ENCODE data around the gene MICAL2. TPM values are rescaled to one million over a fixed set of nuclear protein-coding genes. Genes with fewer than 3 reads are reported as not detected.
A peak's percentile ranks its signal among the peaks of the same experiment; 100 is the strongest.

MICAL2 gene
- total RNA-seq, 1 experiment from 2014 or later = 173 TPM

DNA sequence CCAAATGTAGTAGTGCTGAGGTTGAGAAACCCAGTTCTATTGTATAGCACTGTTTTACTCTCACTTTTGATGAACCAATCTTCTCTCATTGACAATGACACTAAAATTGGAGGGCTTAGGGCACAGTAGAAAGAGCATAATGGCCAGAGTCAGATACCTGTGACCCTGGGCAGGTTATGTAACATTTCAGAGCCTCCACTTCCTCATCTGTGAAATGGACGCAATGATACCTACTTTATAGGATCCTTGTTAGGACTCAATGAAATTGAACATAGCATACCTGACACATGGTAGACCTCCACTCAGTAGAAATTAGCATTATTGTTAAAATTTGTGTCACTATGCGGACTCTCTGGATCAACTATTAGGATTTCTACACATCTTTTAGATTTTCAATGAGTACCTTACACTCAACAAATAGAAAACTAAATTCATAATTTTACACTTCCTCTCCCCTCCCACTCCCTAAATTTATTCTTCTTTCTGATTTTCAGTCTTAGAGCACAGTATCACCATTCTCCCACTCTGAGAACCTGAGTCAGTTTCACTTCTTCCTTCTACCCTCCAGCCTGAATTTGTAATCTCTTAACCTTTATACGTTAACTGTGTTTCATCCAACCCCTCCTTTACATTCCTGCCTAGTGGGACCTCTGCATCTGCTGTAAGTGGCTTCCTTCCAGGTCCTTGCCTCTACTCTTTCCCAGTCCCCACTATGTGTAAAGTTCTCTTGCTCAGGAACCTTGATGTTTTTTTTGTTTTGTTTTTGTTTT is 78.3 kb downstream of the MICAL2 start:
- DNase-seq (ENCODE audit: low read depth) = no peak

DNA sequence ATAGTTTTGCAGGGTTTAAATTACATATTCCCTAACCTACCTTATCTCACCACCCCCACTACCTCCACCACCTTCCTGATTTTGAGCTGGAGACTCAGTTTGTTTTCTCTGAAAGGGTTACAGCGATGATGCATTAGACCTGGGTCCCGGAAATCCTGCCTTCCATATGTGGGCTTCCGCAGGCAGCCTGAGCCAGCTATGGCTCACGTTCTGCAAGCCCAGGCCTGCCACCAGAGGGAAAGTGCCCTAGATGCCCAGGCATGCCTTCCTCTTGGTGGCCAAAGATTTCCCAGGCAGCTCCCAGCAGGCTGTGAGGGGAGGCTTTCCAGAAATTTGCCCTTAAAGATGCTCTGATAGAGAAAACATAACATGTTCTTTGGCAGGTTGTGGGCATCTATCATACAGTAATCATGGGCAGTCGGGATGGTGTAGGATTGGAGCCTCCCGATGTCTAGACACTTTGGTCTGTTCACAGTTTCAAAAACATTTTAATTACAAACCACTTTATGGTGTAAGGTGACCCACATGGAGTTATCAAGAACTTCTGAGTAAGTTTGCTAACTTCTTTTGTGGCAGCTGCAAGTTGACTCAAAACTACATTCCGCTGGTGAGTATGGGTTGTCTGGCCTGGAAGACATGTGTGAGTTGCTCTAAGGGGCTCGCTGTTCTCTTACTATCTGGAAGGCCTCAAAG is 79.3 kb downstream of the MICAL2 start:
- DNase-seq (ENCODE audit: low read depth) = no peak

DNA sequence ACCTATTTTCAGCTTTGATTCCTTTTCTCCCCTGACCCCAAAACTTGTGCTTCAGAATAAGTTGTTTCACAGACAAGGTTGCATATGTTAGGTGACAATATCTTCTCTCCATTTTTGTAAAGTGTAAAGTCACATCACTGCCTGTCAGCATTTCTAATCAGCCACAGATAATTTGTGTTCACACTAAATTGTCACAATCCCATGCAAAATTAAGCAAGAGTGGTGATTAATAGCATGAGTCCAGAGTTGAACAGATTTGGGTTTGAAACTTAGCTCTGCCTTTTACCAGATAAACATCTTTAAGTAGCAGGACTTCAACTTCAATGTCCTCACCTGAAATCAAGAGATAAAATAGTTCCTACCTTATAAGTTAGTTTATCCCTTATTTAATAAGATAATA is 80.1 kb downstream of the MICAL2 start:
- no peak for DNase-seq (ENCODE audit: low read depth)

DNA sequence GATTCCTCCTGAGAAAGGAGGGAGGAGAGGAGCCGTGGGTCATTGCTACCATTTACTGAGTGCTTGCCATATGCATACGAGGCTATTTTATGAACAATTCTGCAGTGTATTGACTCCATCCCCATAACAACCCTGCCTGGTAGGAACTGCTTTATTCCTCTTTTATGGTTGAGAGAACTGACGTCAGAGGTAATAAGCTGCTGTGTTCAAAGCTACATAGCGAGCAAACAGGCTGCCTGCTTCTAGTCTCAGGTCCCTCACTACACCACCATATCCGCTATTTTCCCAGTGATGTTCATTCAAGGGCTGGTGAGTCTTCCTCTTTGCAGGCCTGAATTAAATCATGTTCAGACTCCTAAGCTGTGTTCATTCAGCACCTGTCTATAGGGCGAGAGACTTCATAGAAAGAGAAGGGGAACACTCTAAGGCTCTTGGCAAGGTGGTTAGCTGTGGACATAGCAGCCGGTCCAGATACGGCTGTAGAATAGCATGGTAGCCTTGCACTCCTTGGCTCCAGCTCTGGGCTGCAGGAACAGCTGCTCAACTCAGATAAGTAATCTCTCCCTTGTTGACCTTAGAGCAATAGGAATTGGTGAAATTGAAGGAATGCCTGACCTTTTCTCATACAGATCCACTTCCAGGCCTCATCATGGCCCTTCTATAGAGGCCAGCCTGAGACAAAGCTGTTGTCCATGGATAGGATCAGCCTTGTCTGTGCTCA is 82.6 kb downstream of the MICAL2 start:
- no peak for DNase-seq (ENCODE audit: low read depth)

DNA sequence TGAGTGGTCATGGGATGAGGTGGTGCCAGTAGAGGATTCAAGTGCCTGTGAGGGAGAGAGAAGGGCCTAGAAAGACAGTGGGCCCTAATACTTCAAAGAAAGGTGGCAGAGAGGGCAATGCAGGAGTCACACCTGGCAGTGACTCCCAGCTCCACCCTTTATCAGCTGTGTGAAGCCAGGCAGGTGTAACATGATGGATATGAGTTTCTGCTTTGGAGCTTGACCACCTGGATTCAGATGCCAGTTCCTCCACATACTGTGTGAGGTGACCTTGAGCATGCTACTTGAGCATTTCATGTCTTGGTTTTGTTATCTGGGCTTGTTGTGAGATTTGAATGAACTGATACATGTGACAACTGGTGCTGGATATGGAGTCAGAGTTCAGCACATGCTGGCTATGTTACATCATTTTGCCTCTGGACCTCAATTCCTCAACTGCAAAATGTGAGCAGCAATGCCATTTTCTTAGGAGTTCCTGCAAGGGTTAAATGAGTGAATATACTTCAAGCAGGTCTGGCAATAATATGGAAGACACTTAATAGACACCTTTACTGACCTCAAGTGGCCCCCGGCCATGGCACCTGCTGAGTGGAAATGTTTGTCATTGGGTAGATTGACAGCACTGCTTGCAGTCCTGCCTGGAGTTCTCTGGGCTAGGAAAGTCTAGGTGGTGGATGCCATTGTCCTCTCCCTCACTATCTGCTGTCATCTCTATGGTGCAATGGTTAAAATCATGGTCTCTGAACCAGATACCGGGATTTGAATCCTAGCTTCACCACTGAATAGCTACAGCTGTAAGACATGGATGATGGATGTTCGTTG is 83.3 kb downstream of the MICAL2 start:
- DNase-seq (ENCODE audit: low read depth) = no peak

DNA sequence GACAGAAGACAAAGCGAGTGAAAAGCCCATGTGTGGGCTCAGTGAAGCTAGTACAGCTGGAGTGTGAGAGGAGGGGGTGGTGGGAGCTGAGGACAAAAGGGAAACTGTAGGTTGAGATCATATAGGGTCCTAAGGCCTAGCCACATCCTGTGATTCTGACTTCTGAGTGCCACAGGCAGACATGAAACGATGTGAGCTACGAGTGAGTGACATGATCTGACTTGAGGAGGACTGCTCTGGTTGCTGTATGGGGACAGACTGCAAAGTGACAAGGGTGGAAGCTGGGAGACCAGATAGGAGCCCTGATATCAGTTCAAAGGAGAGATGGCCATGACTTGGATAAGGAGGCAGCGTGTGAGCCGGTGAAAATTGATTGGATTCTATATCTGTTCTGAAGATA is 85.4 kb downstream of the MICAL2 start:
- DNase-seq (ENCODE audit: low read depth) = no peak

DNA sequence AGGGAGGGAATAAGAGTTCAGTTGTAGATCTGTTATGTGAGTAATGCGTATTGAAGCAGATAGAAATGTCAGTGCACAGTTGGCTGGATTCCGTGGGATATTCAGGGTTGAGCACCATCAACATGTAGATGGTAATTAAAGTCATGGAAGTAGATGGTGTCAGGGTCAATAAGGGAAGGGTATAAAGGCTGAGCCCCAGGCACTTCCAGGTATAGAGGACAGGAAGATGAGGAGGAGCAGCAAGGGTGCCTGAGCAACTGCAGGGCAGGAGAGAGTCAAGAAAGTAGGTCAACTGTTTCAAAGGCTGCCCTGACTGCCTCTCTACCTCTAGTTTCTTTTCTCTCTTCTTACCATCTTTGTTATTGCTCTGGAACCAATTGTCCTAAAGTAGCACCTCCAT is 85.9 kb downstream of the MICAL2 start:
- no peak for DNase-seq (ENCODE audit: low read depth)

DNA sequence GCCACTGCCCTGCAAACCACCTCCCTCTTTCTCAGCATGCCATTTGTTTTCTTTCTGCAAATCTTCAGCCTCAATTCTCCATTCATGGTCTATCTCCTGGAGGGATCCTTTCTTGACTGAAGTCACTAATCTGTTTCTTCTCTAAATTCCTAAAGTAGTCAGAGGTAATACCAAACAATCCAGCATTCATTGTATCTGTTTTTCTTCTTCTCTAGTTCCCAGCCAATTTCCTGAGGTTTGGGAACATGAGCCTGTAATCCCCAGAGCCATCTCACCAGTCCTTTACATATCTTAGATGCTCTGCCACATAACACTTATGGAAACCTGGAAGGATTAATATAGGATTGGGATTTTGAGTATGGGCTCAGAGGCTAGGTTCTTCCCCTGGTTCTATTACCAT is 86.5 kb downstream of the MICAL2 start:
- no peak for DNase-seq (ENCODE audit: low read depth)

DNA sequence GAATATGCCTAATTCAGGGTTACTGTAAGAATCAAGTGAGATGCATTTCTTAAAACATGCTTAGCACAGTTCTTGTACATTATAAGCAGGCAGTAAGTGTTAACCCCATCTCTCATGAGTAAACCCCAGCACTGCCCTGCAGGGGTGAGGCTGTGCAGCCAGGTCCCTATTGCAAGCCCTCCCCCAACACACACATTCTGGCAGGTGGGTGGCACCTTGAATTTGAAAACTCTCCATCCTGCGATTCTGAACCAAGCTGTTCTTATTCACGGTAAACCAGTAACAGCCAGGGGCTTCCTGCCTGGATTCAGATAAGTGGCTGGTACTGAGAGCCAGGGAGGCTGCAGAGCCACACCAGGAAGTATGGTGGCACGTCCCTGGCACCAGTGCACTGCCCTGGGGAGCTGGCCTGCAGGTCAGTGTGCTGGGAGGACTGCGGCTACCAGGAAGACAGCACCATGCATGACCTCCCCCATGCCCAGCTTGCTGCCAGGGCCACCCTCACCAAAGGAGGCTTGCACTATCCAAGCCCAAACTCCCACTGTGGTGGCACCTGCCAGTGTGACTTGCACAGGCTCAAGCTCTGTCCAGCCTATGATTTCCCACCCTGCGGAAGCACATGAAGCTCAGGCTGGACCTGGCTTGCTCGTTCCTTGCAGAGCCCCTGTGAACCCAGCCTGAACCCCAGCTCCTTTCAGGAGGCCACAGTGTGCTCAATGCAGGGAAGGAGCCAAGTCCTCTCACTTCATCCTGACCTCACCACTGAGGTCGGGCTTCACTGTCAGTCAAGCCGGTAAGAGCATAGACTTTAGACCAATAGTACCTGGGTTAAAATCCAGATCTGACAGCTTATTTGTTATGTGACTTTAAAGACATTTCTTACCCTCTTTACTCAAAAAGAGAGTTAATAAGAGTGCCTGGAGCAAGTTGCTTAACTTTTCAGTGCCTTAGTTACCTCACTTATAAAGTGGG is 88.1 kb downstream of the MICAL2 start:
- DNase-seq (ENCODE audit: low read depth) = no peak

DNA sequence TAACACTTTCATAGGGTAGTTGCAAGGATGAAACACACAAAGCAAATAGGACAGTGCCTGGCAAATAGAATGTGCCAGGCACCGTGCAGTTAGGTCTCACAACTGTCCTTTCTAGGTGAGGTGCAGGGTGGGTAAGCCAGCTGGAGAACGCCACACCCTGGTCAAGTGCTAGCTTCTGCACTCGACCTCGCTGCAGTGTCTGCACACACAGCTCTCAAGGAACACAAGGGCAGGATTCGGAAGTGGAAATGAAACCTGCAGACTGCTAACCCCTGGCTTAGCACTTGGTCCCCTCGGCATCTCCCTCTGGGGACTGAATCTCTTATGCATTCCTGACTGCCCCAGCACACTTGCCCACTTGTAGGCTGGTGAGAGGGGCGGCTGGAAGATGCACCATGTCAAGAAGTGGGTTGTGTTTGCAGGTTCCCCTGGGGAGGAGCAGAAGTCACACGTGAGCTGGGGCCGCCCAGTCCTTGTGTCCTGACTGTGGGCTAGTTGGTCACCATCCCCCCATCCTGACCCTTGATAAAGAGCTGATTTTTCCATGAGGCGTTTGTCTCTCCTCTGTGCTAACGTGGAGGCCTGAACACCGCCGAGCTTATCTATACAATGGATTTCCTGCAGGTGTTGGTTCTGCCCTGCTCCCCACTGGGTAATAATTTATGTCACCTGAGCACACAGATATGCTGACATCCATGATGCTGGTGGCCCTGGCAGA is 89.0 kb downstream of the MICAL2 start:
- DNase-seq (ENCODE audit: low read depth) = no peak

DNA sequence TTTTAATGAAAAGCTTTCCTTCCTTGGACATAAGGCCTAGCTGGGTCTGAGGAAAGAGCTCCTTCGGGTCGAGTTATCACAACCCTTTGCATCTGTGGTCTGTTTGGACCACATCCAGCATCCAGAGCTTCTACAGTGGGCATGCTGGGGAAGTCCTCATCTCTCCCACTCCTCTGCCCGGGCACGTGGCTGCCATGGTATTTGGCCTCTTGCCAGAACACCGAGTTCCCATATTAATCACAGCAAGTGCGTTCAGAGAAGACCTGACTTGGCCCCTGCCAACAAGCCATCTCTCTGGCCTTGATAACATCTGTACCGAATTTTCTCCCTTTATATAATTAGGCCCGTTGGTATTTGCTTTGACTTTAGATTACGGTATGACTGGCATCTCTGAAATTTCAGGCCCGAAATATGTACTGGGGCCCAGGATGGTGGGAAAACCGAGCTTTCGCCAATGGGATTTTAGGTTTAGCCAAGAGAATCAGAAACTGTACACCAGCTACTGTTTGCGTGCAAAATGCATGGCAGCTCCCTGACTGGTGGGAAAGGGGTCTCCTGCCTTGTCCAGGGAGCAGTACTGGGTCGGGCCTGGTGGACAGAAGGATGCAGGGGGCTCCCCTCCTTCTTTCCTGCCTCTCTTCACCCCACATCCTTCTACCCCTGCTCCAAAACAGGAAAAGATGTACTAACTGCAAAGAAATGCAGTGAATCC is 90.0 kb downstream of the MICAL2 start:
- peak; percentile 97 for DNase-seq (ENCODE audit: low read depth)

DNA sequence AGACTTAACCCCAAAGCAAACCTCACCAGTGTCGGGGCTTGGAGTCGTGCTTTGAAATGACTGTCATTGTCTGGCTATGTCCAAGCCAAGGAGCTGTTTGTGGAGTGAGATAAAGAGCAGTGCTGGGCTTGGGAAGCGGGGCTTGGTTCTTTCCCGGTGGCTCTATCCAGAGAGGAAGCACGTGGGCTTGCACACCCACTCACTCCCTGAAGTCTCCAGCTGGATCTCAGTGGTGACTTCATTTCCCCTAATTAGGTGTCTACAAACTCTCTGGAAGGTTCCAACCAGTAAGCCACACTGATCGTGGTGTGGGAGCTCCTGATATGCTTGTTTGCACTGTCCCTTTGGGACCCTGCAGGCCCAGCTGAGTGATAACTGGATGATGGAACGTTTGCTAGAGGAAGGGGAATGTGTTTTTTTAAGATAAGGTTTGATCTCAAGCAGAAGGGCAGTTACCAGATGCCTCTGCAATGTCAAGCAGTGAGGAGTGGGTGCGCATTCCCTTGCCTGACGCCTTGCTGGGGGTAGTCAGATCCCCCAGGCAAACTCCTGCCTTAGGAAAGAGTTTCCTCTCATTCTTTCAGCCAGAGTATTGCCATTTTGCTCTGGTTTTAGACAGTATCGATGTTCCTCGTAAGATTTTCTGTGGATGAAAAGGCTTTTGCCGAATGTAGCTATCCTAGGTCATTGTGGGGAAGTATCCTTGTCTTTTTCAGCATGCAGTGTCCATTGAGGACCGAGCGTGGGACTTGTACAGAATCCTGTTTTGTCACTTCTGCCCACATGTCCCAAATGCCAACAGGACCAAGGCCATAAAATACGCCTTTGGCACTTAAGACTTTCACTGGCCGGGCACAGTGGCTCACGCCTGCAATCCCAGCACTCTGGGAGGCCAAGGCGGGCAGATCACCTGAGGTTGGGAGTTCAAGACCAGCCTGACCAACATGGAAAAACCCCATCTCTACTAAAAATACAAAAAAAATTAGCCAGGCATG is 90.9 kb downstream of the MICAL2 start:
- DNase-seq (ENCODE audit: low read depth) = peak; percentile 96

DNA sequence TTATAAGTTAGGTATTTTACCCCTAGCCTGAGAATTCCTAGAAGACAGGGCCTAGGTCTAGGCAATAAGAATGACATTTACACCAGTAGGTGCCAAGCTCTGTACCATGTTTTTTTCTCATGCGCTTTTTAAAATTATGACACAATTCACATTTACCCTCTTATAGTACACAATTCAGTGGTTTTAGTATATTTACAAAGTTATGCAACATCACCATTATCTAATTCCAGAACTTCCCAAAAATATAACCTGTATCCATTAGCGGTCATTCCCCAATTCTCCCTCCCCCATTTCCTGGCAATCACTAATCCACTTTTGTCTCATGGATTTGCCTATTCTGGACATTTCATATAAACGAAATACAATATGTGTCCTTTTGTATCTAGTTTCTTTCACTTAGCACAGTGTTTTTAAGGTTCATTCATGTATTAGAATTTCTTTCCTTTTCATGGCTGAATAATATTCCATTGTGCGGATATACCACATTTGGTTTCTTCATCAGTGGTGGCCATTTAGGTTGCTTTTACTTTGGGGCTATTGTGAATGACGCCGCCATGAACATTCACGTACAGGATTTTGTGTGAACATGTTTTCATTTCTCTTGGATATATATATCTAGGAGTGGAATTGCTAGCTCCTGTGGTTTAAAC is 92.4 kb downstream of the MICAL2 start:
- no peak for DNase-seq (ENCODE audit: low read depth)

DNA sequence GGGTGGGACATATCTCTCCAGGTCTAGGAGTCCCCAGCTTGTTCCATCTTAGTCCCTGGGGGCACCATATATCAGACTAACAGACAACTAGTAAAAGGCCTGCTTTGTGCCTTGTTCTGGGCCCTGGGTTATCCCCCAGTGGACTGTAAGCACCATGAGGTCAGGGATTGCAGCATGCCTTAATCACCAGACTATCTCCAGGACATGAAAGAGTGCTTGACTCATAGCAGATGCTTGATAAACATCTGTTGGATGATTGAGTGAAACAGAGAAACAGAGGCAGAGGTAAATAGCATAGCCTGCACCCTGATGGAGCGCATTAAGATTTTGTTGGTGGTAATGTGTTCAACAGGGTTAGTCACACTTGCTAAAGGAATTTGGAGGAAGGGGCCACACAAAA is 94.1 kb downstream of the MICAL2 start:
- no peak for DNase-seq (ENCODE audit: low read depth)

DNA sequence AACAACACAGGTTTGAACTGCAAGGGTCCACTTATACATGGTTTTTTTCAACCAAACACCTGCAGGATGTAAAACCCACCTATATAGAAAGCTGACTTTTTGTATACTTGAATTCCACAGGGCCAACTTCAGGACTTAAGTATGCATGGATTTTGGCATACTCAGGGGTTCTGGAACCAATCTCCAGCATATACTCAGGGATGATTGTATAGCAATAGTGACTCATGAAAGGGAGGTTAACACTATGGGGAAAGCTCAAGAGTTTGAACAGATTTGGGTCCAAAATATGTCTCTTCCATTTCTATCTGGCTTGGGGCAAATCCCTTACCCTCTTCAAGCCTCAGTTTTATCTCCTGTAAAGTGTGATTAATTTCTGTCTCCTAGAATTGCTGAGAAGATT is 94.9 kb downstream of the MICAL2 start:
- no peak for DNase-seq (ENCODE audit: low read depth)

DNA sequence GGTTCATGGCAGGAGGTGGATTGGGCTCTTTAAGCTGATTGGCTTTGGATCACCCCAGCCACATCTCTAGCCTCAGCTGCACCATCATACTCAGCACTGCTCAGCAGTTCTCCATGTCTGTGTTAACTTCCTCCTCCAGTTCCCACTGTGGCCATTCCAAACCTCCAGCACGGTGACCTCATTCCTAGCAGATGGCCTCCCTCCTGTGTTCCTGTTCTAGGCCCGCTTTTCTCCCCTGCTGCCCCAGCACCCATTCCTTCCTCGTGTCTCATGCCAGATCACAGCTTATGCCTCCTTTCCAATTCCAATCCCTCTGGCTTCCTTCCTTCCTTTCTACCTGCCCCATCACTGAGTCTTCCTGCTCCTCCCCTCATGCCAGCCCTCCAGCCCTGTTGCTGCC is 96.1 kb downstream of the MICAL2 start:
- peak; percentile 76 for DNase-seq (ENCODE audit: low read depth)

DNA sequence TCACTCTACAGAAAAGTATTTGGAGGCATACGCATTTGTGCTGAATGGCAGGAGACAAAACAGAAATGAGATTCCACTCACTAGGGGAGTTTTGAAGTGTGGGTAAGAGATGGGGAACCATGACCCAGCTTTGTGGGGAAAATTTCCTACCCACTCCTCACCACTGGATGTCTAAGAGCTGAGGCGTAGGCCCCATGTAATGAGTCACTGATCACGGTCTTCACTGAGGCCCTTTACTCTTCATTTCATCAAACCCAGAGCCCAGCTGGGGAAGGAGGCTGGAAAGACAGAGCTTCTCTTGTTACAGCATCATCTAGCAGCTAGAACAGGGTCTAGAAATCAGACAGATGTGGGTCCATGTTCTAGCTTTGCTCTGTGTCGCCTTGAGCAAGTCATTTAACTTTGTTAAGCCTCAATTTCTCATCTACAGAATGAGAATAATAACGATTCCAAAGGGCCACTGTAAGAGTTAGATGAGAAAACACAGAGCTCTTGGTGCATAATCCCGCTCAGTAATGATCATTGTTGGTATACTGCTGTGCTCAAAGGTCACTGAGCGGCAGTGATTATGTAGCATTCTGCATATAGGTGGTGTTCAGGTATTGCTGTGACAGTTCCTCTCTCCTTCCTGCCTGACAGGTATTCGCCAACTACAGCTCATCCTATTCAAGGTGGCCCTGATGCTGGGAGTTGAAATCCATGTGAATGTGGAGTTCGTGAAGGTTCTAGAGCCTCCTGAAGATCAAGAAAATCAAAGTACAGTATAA is 97.2 kb downstream of the MICAL2 start:
- DNase-seq (ENCODE audit: low read depth) = peak; percentile 89
